Measurements from ENCODE around the gene SLC25A26. TPM values are rescaled to one million over a fixed set of nuclear protein-coding genes. Genes with fewer than 3 reads are reported as not detected.

The SLC25A26 gene
- total and polyA plus RNA-seq, 2 experiments from 2014 or later: 19.8 to 25.7 TPM

DNA sequence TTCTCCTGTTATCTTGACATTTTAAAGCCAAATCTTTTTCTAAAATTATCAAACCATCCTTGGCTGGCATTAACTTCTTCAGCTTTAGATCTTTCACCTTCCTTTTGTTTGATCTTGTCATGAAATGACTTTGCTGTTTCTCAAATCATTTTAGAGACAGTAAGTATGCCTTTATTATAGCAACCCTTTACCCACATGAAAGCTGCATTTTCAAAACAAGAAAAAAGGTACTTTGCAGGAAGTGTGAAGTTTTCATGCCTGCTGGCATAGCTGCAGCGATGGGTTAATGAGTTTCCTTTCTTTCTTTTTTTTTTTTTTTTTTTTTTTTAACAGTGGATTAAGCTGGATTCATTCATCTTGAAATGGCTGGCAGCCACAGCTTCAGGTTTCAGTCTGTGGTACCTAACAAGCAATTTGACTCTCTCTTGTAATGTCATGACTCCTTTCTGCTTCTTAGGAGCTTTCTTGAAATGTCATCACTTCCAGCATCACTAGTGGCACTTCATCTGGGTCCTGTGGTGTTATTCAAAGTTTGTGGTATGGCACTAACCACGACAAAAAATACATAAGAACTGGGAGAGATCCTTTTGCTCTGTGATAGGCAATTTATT, 18.8 kb downstream of the SLC25A26 start:
- Histone ChIP-seq H3K27me3 (no peaks in the 10 kb centered on the region), H2AFZ (no peak overlapping the region), H3K27ac (no peak overlapping the region), H4K20me1 (ENCODE audit: insufficient read depth, poor library complexity, severe bottlenecking) (no peaks in the 10 kb centered on the region), H3K79me2 (peaks cover 6% of the 10 kb centered on the region), H3K9me3 (ENCODE audit: low read depth) (no peaks in the 10 kb centered on the region), H3K36me3 (replicated peaks; ENCODE audit: insufficient read depth, low read depth) (no peaks in the 10 kb centered on the region), H3K9me2 (replicated peaks; ENCODE audit: insufficient read depth) (no peaks in the 10 kb centered on the region), H3K4me1 (ENCODE audit: insufficient read depth) (no peaks in the 10 kb centered on the region), H3K4me3 (no peak overlapping the region), H3K4me2 (no peak overlapping the region)
- no peak for DNase-seq (ENCODE audit: low spot score)
- 96% methylated on average over 2 of the region's 2 CpGs for WGBS (ENCODE audit: low lambda C conversion rate, missing lambda C conversion rate)
- TF ChIP-seq EZH2phosphoT487 (IDR thresholded peaks at IDR 0.05; ENCODE audit: low read depth, severe bottlenecking, unreplicated experiment) (no peak), EZH2 (IDR thresholded peaks at IDR 0.05; ENCODE audit: borderline replicate concordance) (no peak)
- TF ChIP-seq, protein P1, sequence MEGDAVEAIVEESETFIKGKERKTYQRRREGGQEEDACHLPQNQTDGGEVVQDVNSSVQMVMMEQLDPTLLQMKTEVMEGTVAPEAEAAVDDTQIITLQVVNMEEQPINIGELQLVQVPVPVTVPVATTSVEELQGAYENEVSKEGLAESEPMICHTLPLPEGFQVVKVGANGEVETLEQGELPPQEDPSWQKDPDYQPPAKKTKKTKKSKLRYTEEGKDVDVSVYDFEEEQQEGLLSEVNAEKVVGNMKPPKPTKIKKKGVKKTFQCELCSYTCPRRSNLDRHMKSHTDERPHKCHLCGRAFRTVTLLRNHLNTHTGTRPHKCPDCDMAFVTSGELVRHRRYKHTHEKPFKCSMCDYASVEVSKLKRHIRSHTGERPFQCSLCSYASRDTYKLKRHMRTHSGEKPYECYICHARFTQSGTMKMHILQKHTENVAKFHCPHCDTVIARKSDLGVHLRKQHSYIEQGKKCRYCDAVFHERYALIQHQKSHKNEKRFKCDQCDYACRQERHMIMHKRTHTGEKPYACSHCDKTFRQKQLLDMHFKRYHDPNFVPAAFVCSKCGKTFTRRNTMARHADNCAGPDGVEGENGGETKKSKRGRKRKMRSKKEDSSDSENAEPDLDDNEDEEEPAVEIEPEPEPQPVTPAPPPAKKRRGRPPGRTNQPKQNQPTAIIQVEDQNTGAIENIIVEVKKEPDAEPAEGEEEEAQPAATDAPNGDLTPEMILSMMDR (IDR thresholded peaks at IDR 0.05; ENCODE audit: poor library complexity): no peak

DNA sequence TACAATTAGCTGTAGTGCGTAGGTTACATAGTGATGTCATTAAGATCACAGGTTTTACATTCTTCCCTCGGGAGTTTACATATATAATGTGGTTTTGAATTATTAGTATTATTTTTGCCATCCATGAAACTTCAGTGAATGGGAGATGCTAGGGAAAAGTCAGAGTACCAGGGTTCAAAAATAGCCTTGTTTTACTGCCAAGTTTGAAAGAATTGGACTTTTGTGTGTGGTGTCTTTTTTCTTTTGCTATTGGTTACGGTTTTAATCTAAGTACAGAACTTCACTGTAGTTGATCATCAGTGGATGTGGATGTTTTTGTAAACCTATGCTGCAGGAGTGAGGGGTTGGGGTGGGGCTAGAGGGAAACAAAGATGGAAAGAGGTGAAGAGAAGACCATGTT, 20.7 kb downstream of the SLC25A26 start:
- H3K9me3 ChIP-seq (ENCODE audit: low read depth): no peaks in the 10 kb centered on the region
- H3K36me3 ChIP-seq (replicated peaks; ENCODE audit: insufficient read depth, low read depth): no peaks in the 10 kb centered on the region
- 95% methylated on average over 3 of the region's 3 CpGs for WGBS (ENCODE audit: low lambda C conversion rate, missing lambda C conversion rate)

DNA sequence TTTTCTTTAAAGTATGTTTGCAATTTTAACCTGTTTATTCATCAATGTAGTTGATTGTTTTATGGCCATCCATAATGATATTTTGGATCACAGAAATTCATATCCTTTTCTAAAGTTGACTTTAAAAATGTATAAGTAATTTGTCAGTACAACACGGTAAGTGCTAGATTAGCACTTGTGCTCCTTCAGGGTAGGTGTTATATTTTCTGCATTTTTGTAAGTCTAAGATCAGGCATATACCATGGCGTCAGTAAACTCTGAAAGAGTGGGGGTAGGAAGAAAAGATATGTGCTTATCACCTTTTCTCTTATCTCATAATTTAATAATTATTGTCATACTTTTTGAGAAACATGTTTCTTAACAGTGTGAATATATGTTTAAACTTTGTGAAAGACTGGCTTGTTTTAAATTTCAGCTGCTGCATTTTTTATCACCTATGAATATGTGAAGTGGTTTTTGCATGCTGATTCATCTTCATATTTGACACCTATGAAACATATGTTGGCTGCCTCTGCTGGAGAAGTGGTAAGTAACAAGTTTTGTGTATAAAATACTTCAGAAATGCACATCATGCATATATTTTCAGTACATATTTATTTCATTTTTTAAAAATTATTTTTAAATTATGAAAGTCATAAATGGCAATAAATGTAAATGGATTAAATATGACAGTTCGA, 22.1 kb downstream of the SLC25A26 start:
- H3K4me2 ChIP-seq: no peak overlapping the region
- no peaks in the 10 kb centered on the region for H3K9me2 ChIP-seq (replicated peaks; ENCODE audit: insufficient read depth)
- WGBS (ENCODE audit: low lambda C conversion rate, missing lambda C conversion rate): 94% methylated on average over 3 of the region's 3 CpGs
- H3K4me1 ChIP-seq (ENCODE audit: insufficient read depth): no peaks in the 10 kb centered on the region
- H3K9me3 ChIP-seq (ENCODE audit: low read depth): no peaks in the 10 kb centered on the region
- no peaks in the 10 kb centered on the region for H3K79me2 ChIP-seq
- H3K27ac ChIP-seq: no peak overlapping the region
- TF ChIP-seq, protein P1 (IDR thresholded peaks at IDR 0.05; ENCODE audit: poor library complexity): no peak
- TF ChIP-seq EZH2phosphoT487 (IDR thresholded peaks at IDR 0.05; ENCODE audit: low read depth, severe bottlenecking, unreplicated experiment): no peak
- TF ChIP-seq EZH2 (IDR thresholded peaks at IDR 0.05; ENCODE audit: borderline replicate concordance): no peak
- H2AFZ ChIP-seq: no peak overlapping the region
- H3K4me3 ChIP-seq: no peak overlapping the region
- H3K27me3 ChIP-seq: no peaks in the 10 kb centered on the region
- no peaks in the 10 kb centered on the region for H4K20me1 ChIP-seq (ENCODE audit: insufficient read depth, poor library complexity, severe bottlenecking)
- no peak for DNase-seq (ENCODE audit: low spot score)
- no peaks in the 10 kb centered on the region for H3K36me3 ChIP-seq (replicated peaks; ENCODE audit: insufficient read depth, low read depth)

More for the DNA sequence above, 20.7 kb downstream of the SLC25A26 start:
- Histone ChIP-seq H4K20me1 (ENCODE audit: insufficient read depth, poor library complexity, severe bottlenecking) (no peaks in the 10 kb centered on the region), H3K27me3 (no peaks in the 10 kb centered on the region), H3K4me2 (no peak overlapping the region), H2AFZ (no peak overlapping the region), H3K9me2 (replicated peaks; ENCODE audit: insufficient read depth) (no peaks in the 10 kb centered on the region), H3K4me1 (ENCODE audit: insufficient read depth) (no peaks in the 10 kb centered on the region), H3K79me2 (no peaks in the 10 kb centered on the region), H3K27ac (no peak overlapping the region), H3K4me3 (no peak overlapping the region)
- no peak for DNase-seq (ENCODE audit: low spot score)
- TF ChIP-seq EZH2phosphoT487 (IDR thresholded peaks at IDR 0.05; ENCODE audit: low read depth, severe bottlenecking, unreplicated experiment) (no peak), EZH2 (IDR thresholded peaks at IDR 0.05; ENCODE audit: borderline replicate concordance) (no peak)
- TF ChIP-seq, protein P1 (IDR thresholded peaks at IDR 0.05; ENCODE audit: poor library complexity): no peak

Measured in hepatocyte (in vitro differentiated cells).